Fibroblast of skin of right quadriceps (primary cell): Measurements from ENCODE around the gene FBLN7.

Source experiments
- DNase-seq: peaks from one replicate; pipeline ENCODE4 v3.0.0-alpha.2; 2013

Gene FBLN7

GRCh38 chr2:112140899-112141625 is 2.9 kb downstream of the FBLN7 start:
- no peak for DNase-seq

DNA sequence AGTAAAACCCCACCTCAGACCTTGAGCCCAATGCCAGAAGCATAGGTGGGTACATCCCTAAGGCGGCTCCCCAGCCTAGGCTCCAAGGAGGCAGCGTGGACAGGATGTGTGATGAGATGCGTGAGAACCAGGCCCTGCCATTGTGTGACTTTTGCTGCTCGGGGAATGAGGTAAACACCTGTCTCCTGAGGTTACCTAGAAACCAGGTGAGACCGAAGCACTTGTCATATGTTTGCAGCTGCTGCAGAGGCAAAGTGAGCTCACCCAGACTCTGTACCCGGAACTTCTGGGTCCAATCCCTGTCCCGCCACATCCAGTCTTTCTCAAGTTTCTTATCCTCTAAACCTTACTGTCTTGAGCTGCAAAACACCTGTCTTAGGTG is 3.4 kb downstream of the FBLN7 start:
- DNase-seq: no peak

DNA sequence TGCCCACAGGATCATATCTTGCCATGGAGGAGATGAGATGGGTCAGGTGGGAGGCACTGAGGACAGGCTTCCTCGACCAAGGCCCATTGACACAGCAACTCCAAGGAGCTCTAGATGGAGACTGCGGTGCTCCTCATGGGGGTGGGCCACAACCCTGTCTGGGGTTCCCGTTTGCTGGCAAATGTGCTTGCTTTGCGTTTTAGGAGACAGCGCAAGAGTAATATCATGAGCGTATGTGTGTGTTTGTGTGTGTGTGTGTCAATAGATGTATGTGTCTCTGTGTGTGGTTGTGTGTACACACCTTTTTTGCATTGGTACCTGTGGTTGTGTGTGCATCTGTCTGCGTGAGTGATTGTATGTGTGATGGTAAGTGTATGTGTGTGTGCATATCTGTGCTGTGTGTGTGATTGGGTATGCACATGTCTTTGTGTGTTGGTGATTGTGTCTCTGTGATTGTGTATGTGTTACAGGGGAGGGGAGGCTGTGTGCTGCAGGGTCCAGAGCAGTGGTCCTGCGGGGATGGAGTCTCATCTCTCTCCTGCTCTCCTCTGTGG is 4.4 kb downstream of the FBLN7 start:
- no peak for DNase-seq

DNA sequence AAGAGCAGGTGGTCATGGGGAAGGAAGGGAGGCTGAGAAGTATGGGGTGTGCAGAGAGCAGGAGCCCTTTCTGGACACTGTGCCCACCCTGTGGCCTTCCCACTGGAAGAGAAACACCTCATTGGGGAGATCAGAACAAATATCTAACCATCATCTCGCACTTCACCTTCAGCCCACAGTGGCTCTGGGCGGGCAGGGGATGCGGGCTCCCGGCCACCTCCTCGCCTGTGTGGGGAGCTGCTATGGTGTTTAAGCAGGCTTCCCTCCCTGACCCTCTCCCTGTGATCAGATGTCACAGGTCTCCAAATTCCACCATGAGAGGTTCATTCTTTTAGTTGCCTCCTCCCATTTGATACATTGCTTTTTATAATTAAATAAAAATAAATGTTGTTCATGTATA is 5.0 kb downstream of the FBLN7 start:
- DNase-seq: no peak

DNA sequence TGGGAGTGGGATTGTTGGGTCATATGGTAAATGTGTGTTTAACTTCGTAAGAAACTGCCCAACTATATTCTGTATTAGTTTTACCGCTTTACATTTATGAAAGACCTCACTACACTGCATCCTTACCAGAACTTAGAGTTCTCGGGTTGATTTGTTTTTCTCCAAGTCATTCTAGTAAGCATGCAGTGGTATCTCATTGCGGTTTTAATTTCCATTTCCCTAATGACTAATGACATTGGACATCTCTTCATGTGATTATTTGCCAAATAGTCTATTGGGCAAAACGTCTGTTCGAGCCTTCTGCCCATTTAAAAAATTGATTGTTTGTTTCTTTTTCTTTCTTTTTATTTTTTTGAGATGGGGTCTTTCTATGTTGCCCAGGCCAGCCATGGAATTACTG is 6.8 kb downstream of the FBLN7 start:
- DNase-seq: no peak

DNA sequence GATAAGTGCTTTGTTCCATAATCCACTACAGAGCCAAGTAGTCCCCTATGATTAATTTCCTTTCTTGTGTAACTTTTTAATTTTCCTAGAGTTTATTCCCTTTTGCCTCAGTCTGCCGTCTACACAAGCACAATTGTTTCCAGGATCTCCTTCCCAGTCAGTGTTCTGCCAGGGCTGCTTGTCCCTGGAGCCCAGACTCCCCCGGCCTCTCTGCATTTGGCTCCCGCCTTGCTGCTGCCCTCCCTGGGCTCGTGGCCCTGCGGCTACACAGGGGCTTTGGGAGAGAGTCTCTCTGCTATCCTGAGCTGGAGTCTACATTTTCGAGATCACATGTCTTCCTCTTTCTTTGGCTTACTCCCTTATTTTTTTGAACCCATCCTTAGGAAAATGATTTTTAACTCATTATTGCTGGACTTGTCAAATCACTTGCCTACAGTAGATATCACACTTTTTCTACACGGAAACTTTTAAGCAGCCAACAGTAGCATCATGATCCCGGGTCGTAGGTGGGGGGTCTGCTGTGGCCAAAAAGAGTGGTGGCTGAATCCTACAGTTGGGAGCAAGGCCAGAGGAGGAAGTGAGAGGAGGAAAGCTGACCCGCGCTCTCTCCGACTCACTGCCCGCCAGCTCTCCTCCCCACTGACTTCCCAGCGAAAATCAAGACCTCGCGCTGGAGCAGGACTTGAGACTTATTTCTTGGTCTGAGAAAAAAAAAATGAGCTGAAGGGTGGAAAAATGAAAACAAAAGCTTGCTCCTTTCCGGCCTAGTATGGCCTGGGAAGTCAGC is 9.4 kb downstream of the FBLN7 start:
- DNase-seq: no peak

GRCh38 chr2:112148477-112148876 is 10.3 kb downstream of the FBLN7 start:
- no peak for DNase-seq

DNA sequence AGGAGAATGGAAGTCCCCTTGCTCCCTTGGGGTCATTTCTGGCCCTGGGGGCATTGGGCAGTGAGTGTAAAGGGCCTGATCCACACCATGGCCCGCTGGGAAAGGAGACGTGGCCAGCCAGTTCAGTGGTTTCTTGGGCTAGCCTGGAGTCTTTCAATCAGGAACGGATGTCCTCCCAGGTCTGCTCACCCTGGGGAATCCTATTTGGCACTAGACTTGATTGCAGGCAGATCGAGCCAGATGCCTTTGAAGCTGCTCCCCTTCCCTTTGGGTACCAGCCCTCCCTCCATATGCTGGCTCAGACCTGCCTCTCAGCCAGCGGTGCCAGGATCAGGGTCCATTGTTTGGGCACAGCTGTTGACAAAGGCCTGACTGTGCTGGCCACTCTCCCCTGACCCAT is 11.0 kb downstream of the FBLN7 start:
- DNase-seq: no peak

- no peak for DNase-seq
Measured at GRCh38 chr2:112149866-112150435, 11.8 kb downstream of the FBLN7 start.

DNA sequence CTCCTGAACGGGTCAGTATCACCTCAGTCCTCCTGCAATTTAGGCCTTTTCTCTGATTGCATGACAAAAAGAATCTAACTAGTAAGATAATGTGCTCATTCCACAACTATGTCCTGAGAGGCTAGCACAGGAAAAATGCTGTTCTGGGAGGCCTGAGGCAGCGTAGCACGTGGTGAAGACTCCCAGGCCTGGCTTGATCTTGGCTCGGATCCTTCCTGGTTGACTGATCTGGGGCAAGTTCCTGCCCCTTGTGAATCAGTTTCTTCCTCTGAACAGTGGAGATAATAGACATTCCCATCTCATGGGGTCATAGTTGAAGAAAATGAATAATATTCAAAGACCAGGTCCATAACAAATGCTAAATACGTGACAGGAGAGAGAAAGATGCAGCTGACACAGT is 12.3 kb downstream of the FBLN7 start:
- DNase-seq: peak; percentile 81

DNA sequence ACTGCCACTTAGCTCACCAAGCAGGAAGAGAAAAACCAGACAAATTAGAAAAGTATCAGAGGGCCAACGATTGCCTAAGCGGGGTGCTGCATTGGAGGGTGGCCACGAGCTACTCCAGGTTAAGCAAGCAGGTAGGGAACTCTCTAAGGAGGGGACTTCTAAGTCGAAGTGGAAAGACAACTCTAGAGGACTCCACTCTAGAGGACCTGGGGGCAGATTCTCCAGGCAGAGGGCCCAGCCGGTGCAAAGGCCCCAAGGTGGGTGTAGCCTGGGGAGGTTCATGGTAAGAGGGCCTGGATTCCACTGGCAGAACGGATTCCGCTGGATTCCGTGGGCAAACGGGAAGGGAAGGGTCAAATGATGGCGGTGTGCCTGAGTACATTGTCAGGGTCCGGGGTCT is 12.7 kb downstream of the FBLN7 start:
- DNase-seq: no peak

DNA sequence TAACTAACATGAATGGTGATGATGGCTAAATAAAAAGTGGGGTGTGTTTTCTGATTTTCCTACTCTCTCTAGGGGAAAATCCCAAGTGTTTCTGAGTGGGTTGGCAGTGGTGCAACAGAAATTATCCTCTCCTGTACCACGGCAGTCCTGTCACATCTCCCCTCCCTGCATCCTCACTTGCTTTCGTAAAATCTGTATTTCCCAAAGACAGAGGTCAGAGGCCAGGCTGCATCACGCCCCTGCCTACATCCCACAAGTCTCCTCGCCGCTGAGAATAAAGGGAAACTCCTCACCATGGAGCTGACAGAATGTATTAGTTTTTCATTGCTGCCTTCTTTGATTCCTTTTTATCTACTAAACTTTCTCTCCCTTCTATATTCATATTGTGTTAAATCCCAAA is 13.1 kb downstream of the FBLN7 start:
- DNase-seq: no peak

DNA sequence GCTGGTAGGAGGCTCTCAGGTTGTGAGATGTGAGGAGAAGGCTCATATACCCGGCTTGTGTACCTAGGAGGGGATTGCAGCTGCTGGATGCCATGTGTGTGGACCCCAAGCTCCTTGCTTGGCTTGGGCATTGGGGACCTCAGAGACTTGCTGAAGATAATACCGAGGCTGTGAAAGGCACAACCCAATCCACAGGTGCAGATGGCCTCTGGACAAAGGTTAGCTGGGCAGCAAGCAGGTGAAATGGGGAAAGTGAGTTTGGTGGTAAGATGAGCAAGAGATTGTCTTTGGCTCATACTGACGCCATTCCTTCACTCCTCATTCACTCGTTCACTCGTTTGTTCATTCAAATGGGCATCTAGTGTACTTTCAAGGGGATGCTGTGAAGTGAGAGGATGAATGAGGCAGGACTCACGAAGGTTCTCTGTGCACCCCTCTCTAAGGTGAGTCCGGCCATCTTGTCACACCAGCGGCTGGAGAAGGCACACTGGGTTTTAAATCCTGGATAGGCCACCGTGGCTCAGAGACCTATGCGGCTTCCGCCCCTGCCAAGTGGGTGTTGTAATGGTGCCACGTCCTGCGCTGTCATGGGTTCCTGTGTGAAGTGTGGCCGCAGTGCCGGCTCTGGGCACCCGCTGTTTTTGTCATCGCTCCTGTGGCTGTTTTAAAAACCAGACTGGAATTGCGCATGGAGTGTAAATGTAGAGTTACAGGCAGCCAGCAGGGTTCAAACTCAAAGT is 13.7 kb downstream of the FBLN7 start:
- DNase-seq: no peak

DNA sequence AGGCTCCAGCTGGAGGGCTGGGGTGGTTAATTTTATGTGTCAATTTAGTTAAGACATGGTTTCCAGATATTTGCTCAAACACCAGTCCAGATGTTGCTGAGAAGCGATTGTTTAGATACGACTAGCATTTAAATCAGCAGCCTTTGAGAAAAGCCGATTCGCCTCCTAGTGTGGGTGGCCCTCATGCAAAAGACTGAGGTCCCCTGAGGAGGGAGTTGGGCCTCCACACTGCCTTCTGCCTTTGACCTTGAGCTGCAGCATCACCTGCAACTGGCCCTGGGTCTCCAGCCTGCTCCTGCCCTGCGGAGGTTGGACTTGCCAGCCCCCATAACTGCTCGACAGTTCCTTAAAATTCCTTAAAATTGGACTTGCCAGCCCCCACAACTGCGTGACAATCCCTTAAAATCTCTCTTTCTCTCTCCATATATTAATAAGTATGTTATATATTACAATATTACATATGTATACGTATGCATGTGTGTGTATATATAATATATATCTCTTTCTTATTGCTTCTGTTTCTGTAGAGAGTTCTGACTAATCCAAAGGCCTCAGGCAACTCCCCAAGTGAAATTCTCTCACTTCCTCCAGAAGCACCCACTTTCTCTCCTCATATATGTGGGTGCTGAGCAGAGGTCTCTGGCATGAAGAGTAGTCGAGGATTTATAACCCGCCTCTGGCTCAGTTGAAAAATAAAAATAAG is 14.4 kb downstream of the FBLN7 start:
- no peak for DNase-seq

DNA sequence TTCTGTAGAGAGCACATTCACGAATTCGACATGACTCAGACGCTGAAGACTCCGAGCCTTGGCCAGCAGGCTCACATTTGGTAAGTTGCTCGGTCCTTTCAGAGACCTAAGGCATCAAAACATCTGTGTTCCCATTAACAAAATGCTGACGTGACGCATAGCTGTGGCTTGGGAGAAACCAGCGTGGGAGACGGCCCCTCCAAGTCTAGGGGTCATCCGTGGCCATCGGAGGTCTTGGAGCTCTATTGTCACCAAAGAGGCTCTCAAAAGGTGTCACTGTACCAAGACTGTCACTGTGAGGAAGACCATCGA is 14.9 kb downstream of the FBLN7 start:
- DNase-seq: no peak

DNA sequence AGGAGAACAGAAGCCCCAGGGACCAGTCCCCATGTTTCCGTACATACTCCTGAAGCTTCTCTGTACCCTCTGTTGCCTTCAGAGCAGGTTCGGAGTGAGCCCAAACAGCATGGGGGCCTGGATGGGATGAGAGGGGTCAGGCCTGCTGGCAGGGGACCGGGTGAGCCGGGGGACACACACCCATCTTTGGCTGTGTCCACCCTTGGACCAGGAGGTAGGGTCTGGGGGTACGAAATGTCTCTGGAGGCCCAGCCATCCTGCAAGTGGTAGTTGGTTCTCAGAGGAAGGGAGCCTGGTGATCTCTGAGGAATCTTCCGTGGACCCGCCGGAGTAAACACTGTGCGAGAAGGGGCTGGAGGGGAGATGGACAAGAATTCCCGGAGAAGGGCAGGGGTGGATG is 15.3 kb downstream of the FBLN7 start:
- no peak for DNase-seq

GRCh38 chr2:112154246-112155117 is 16.3 kb downstream of the FBLN7 start:
- no peak for DNase-seq

DNA sequence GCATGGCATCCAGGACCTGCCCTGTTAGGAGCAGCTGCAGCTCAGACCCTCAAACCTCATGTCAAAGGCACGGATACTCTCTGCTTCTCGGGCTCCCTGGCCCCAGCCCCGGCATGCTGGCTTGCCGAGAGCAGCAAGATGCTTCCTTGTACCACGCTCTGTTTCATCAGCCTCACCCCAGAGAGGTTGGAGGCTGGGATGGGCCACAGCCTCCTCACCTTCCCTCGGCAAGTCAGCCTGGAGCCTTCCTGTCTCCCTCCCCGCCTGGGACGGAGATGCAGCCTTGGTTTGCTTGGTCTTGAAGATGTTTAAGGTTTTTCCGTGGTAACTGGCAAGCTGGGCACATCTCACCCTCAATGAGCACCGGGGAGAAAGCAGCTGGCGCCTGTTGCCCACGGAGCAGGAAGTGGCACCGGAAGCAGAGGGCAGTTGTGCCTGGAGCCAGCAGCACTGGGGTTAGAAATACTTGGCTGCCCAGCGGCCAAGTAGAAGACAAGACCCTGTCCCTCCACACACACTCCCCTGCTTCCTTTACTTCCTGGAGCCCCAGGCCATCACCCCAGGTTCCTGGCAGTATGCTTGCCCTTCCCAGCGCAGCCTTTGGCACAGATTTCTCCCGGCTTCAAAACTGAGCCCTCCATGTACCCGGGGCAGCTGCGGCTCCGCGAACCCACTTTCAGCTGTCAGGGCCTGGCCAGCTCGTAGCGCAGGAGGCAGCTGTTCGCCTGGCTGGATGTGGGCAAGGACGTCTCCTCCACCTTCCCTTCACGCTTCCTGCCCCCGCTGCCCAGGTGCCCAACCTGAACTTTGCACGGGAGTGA is 17.4 kb downstream of the FBLN7 start:
- DNase-seq: no peak

GRCh38 chr2:112156152-112156986 is 18.2 kb downstream of the FBLN7 start:
- DNase-seq: peak; percentile 19

- no peak for DNase-seq
Measured at GRCh38 chr2:112157472-112157871, 19.3 kb downstream of the FBLN7 start.
